Measurements from ENCODE around the gene APH1B. TPM values are rescaled to one million over a fixed set of nuclear protein-coding genes. Genes with fewer than 3 reads are reported as not detected.
A peak's percentile ranks its signal among the peaks of the same experiment; 100 is the strongest.

Gene APH1B
- total RNA-seq, 1 experiment from 2014 or later = 20.9 TPM

- no CpG with 5 or more reads among the region's 4 CpGs for WGBS (ENCODE audit: extremely low coverage, insufficient read length, low lambda C conversion rate)
- Mint-ChIP-seq H3K4me3 (no peak overlapping the region), H3K36me3 (ENCODE audit: insufficient read depth in 1 of 3, low read depth in 3 of 3) (peaks cover 25 to 42% (median 27%) of the 10 kb centered on the region in 3 experiments), H3K4me1 (no peaks in the 10 kb centered on the region), H3K27ac (0 out of 7 replicates have a peak overlapping the region, but pooled peaks of 1 of the 3 experiments have one; percentile 21), H3K9me3 (peaks cover 18 to 23% of the 10 kb centered on the region in 2 experiments; a peak in 4 of 5 replicates), H3K27me3 (ENCODE audit: low read depth) (no peaks in the 10 kb centered on the region)
- Histone ChIP-seq H4K20me1 (ENCODE audit: control insufficient read depth, insufficient read depth, insufficient read length) (no peaks in the 10 kb centered on the region), H2BK20ac (ENCODE audit: low read depth, low read length, poor library complexity, severe bottlenecking) (no peak overlapping the region), H3K4me1 (ENCODE audit: insufficient read depth, low read length) (no peaks in the 10 kb centered on the region), H3K79me1 (ENCODE audit: insufficient read depth, low read depth, low read length, poor library complexity, severe bottlenecking) (no peaks in the 10 kb centered on the region), H3K4ac (ENCODE audit: low read depth, low read length) (no peak overlapping the region), H2BK12ac (ENCODE audit: insufficient read length, low read depth, low read length) (no peak overlapping the region), H3K14ac (ENCODE audit: insufficient read depth, low read length) (no peak overlapping the region), H3K23me2 (ENCODE audit: insufficient read length, low read depth, low read length, poor library complexity, severe bottlenecking) (no peaks in the 10 kb centered on the region), H4K5ac (ENCODE audit: insufficient read length, low read depth, low read length) (no peak overlapping the region), H3K23ac (ENCODE audit: insufficient read length, low read depth, low read length) (no peak overlapping the region), H3K4me2 (ENCODE audit: insufficient read depth, insufficient read length, low read length) (no peak overlapping the region), H2AFZ (ENCODE audit: low read length) (no peak overlapping the region), H3T11ph (ENCODE audit: low read length) (no peak overlapping the region), H2BK5ac (ENCODE audit: insufficient read length, low read length) (no peak overlapping the region), H2BK120ac (ENCODE audit: low read depth, low read length, poor library complexity, severe bottlenecking) (no peak overlapping the region), H4K8ac (replicated peaks; ENCODE audit: insufficient read length, low read depth, low read length) (no peak overlapping the region), H3K79me2 (ENCODE audit: insufficient read depth, low read length) (no peaks in the 10 kb centered on the region), H2AK5ac (ENCODE audit: insufficient read length, low read length) (no peak overlapping the region), H3K18ac (ENCODE audit: insufficient read length, low read depth, low read length) (no peak overlapping the region), H3K27ac (ENCODE audit: insufficient read length, low read depth, low read length) (no peak overlapping the region), H3K27me3 (ENCODE audit: insufficient read depth, low read length) (no peaks in the 10 kb centered on the region; the same call in 1 of the 2 replicates), H3K56ac (ENCODE audit: insufficient read length, low read depth, low read length) (no peak overlapping the region), H4K91ac (ENCODE audit: insufficient read length, low read depth, low read length) (no peak overlapping the region), H3K9me3 (ENCODE audit: control insufficient read depth, low read depth, low read length) (no peaks in the 10 kb centered on the region), H2BK15ac (ENCODE audit: low read depth, low read length) (no peak overlapping the region), H3K9ac (ENCODE audit: extremely low read depth, insufficient read length, low read length) (no peak overlapping the region)
- DNase-seq = no peak
- TF ChIP-seq CTCF (conservative IDR thresholded peaks at IDR 0.05) = no peak
Observed at GRCh38 chr15:63244399-63244798, 33.0 kb upstream of the APH1B start.
